IMR-90 (cell line): ENCODE data around the gene HS6ST3. TPM values are rescaled to one million over a fixed set of nuclear protein-coding genes. Genes with fewer than 3 reads are reported as not detected.

Experiments used
- ATAC-seq: fragments of 200-7000 bp; cut with Tn5 transposase; 2 replicates; pipeline ENCODE4 v1.9.1; 2020; ENCODE audit warnings: low read depth, mild to moderate bottlenecking, moderate library complexity
- BruUV-seq: library from RNA; stranded (reverse); fragments of 400-500 nt; replicated peaks from 2 replicates; lab custom pipeline; 2021; lab: Mats Ljungman, UMichigan
- CTCF ChIA-PET: fragments of 300-600 bp; formaldehyde crosslinking; extraction: SDS; loops from one replicate; lab custom pipeline; 2021; ENCODE audit warnings: antibody characterized with exemption; lab: Yijun Ruan, JAX
- POLR2A ChIA-PET: fragments of 300-600 bp; sonication (Branson Sonifier 250); formaldehyde crosslinking; loops from one replicate; lab custom pipeline; 2022; ENCODE audit warnings: antibody characterized with exemption; ENCODE audit not compliant: unreplicated experiment; lab: Charles Lee
- DNase-seq: peaks from one replicate; pipeline ENCODE4 v3.0.0; 2013
- H2AFZ ChIP-seq: replicated peaks from 2 replicates; pipeline ENCODE3; 2013; ENCODE audit warnings: low read length, mild to moderate bottlenecking; ENCODE audit not compliant: poor library complexity
- H2AK5ac ChIP-seq: 2 replicates; pipeline ENCODE4 v1.6.1; 2013; ENCODE audit warnings: low read depth, low read length, inconsistent platforms
- H2AK9ac ChIP-seq: replicated peaks from 2 replicates; pipeline ENCODE3; 2013; ENCODE audit warnings: mild to moderate bottlenecking, low read depth, low read length, moderate library complexity; ENCODE audit not compliant: poor library complexity
- H2BK120ac ChIP-seq: 2 replicates; pipeline ENCODE4 v1.6.1; 2013; ENCODE audit warnings: low read depth, low read length, inconsistent platforms
- H2BK15ac ChIP-seq: 3 replicates; pipeline ENCODE4 v1.6.1; 2013; ENCODE audit warnings: low read depth, low read length, inconsistent platforms
- H2BK20ac ChIP-seq: 2 replicates; pipeline ENCODE4 v1.6.1; 2013; ENCODE audit warnings: low read depth, mild to moderate bottlenecking, inconsistent platforms, low read length, moderate library complexity
- H2BK5ac ChIP-seq: 2 replicates; pipeline ENCODE4 v1.6.1; 2013; ENCODE audit warnings: mild to moderate bottlenecking, low read depth, low read length, inconsistent platforms; ENCODE audit not compliant: poor library complexity, severe bottlenecking
- H3K14ac ChIP-seq: replicated peaks from 2 replicates; pipeline ENCODE4 v1.6.1; 2013; ENCODE audit warnings: low read depth, low read length, inconsistent platforms
- H3K18ac ChIP-seq: 2 replicates; pipeline ENCODE4 v1.6.1; 2013; ENCODE audit warnings: low read depth, low read length, control low read depth
- H3K23ac ChIP-seq: 2 replicates; pipeline ENCODE4 v1.6.1; 2013; ENCODE audit warnings: low read depth, low read length, inconsistent platforms
- H3K27ac ChIP-seq: 2 replicates; pipeline ENCODE4 v1.5.1; 2013; ENCODE audit warnings: mild to moderate bottlenecking, control low read depth, low read length; ENCODE audit not compliant: insufficient read depth
- H3K27me3 ChIP-seq: 2 replicates; pipeline ENCODE4 v1.6.1; 2013; ENCODE audit warnings: low read length; ENCODE audit not compliant: control insufficient read depth, insufficient read depth
- H3K36me3 ChIP-seq: 2 replicates; pipeline ENCODE4 v1.6.1; 2013; ENCODE audit warnings: low read length, mixed read lengths; ENCODE audit not compliant: control insufficient read depth, insufficient read depth
- H3K4ac ChIP-seq: 2 replicates; pipeline ENCODE4 v1.6.1; 2013; ENCODE audit warnings: low read depth, low read length, inconsistent platforms
- H3K4me1 ChIP-seq: 2 replicates; pipeline ENCODE4 v1.6.1; 2013; ENCODE audit warnings: low read length, mixed read lengths; ENCODE audit not compliant: control insufficient read depth, insufficient read depth
- H3K4me2 ChIP-seq: 2 replicates; pipeline ENCODE4 v1.6.1; 2013; ENCODE audit warnings: low read depth, mild to moderate bottlenecking, control low read depth, low read length, moderate library complexity
- H3K4me3 ChIP-seq: 2 replicates; pipeline ENCODE4 v1.5.1; 2013; ENCODE audit warnings: low read depth, mild to moderate bottlenecking, control low read depth, low read length, moderate library complexity; ENCODE audit not compliant: insufficient read depth
- H3K56ac ChIP-seq: 2 replicates; pipeline ENCODE4 v1.6.1; 2013; ENCODE audit warnings: low read length, inconsistent platforms; ENCODE audit not compliant: insufficient read depth; ENCODE audit errors: extremely low read depth
- H3K79me1 ChIP-seq, 2 experiments: 2 replicates each; pipeline ENCODE4 v1.6.1; 2013; ENCODE audit warnings: low read length in 2 of 2, inconsistent platforms in 1 of 2, low read depth in 1 of 2
- H3K9ac ChIP-seq: 2 replicates; pipeline ENCODE4 v1.6.1; 2013; ENCODE audit warnings: low read depth, low read length, control low read depth
- H3K9me1 ChIP-seq: 2 replicates; pipeline ENCODE4 v1.6.1; 2013; ENCODE audit warnings: low read length, inconsistent platforms; ENCODE audit not compliant: insufficient read depth
- H3K9me3 ChIP-seq: 2 replicates; pipeline ENCODE4 v1.6.1; 2013; ENCODE audit warnings: low read length; ENCODE audit not compliant: control insufficient read depth, insufficient read depth
- H4K20me1 ChIP-seq: 2 replicates; pipeline ENCODE4 v1.6.1; 2013; ENCODE audit warnings: low read length, inconsistent platforms; ENCODE audit not compliant: insufficient read depth
- H4K5ac ChIP-seq: 2 replicates; pipeline ENCODE4 v1.6.1; 2013; ENCODE audit warnings: mild to moderate bottlenecking, low read depth, low read length, control low read depth
- H4K8ac ChIP-seq, 2 experiments: 2 replicates each; pipeline ENCODE4 v1.6.1; 2013; ENCODE audit warnings: low read depth in 2 of 2, low read length in 2 of 2, control low read depth in 1 of 2, inconsistent platforms in 1 of 2
- H4K91ac ChIP-seq: 2 replicates; pipeline ENCODE4 v1.6.1; 2013; ENCODE audit warnings: low read depth, low read length, inconsistent platforms; ENCODE audit not compliant: insufficient read depth
- FOS ChIP-seq: fragments of 150-350 bp; IDR thresholded peaks from 2 replicates; pipeline ENCODE4 v1.6.1; 2016; ENCODE audit warnings: low read depth, low read length
- MAFK ChIP-seq: IDR thresholded peaks from 2 replicates; pipeline ENCODE4 v1.6.1; 2012; ENCODE audit warnings: low read depth, low read length, improper control_type of control experiment
- MAZ ChIP-seq: IDR thresholded peaks from 2 replicates; pipeline ENCODE4 v1.6.1; 2012; ENCODE audit warnings: low read depth, mild to moderate bottlenecking, low read length, improper control_type of control experiment, moderate library complexity, borderline replicate concordance
- MXI1 ChIP-seq: IDR thresholded peaks from 2 replicates; pipeline ENCODE4 v1.6.1; 2012; ENCODE audit warnings: low read depth, mild to moderate bottlenecking, low read length, moderate library complexity, borderline replicate concordance
- NFE2L2 ChIP-seq: fragments of 150-350 bp; IDR thresholded peaks from 2 replicates; pipeline ENCODE4 v1.6.1; 2016; ENCODE audit warnings: low read depth, mild to moderate bottlenecking, low read length
- POLR2A ChIP-seq: IDR thresholded peaks from 2 replicates; pipeline ENCODE4 v1.6.1; 2012; ENCODE audit warnings: mild to moderate bottlenecking, low read depth, low read length
- RAD21 ChIP-seq: IDR thresholded peaks from 2 replicates; pipeline ENCODE4 v1.6.1; 2012; ENCODE audit warnings: low read length, improper control_type of control experiment
- USF2 ChIP-seq: fragments of 150-350 bp; IDR thresholded peaks from 2 replicates; pipeline ENCODE4 v1.6.1; 2017; ENCODE audit warnings: mild to moderate bottlenecking, antibody characterized with exemption, low read length, low read depth
- WGBS, 2 experiments: methylation state at CpG; one replicate each; pipeline versions ENCODE4 v1.1.5 to v1.1.7; 2013; ENCODE audit warnings: missing lambda C conversion rate in 2 of 2; ENCODE audit not compliant: insufficient read length in 1 of 2; ENCODE audit errors: extremely low coverage in 2 of 2; 5-methylcytosine and 5-hydroxymethylcytosine counted together
- dilution Hi-C: fragments of 300-500 bp; cut with HindIII; formaldehyde crosslinking; loops from one replicate; pipeline ENCODE4 v1.14.3; 2018; ENCODE audit warnings: low sequenced_read_pairs; ENCODE audit not compliant: unreplicated experiment
- in situ Hi-C: fragments of 300-500 bp; cut with MboI; formaldehyde crosslinking; loops from 3 replicates; pipeline ENCODE4 v1.14.3; 2019; ENCODE audit warnings: low sequenced_read_pairs, inconsistent platforms, mixed read lengths
- intact Hi-C: fragments of 100-400 bp; cut with micrococcal nuclease; formaldehyde crosslinking; loops from 2 replicates; pipeline ENCODE4 v1.10.0; 2022
- polyA plus RNA-seq, 3 experiments: library from polyadenylated mRNA; depleted of rRNA; stranded (reverse); fragments of >200 nt; gene quantifications; 2 replicates each; pipeline ENCODE4 v1.2.3, GENCODE V29; 2012; ENCODE audit warnings: low replicate concordance in 1 of 3
- total RNA-seq: library from RNA; depleted of rRNA; stranded (reverse); fragments of >200 nt; gene quantifications from 2 replicates; pipeline ENCODE4 v1.2.3, GENCODE V29; 2012
- TF ChIP-seq, protein P1 (sequence below): conservative IDR thresholded peaks from 2 replicates; pipeline ENCODE4 v1.5.1; 2012; ENCODE audit warnings: mild to moderate bottlenecking, low read depth, low read length, improper control_type of control experiment

The HS6ST3 gene
- total and polyA plus RNA-seq, 2 of the 4 experiments (the other 2 are of a cell fraction) = not detected

DNA sequence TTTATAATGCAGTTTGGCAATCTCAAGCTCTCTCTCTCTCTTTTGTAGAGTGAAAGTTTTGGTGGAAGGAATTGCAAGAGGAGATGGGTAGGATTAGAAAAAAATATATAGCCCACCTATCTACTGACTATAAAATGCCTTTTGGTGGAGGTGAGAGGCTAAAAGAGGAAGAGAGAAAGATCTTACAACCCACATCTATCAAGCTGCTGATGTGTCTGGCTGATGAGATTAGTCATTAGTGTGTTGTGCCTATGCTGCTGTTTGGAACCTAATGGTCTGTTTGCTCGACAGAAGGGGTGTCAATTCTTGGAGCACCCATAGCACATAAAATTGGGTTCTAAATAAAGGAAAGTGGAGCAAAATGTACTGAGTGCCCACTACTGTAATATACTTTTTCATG is 411.0 kb downstream of the HS6ST3 start:
- no CpG with 5 or more reads among the region's 1 CpG for WGBS, 2 experiments
- Histone ChIP-seq H4K8ac (no peak overlapping the region), H3K18ac (no peak overlapping the region), H2BK120ac (no peak overlapping the region), H4K91ac (no peak overlapping the region), H3K36me3 (no peaks in the 10 kb centered on the region), H3K4me2 (no peak overlapping the region), H3K4ac (no peak overlapping the region), H4K20me1 (no peaks in the 10 kb centered on the region), H2BK15ac (no peak overlapping the region), H2AK5ac (no peak overlapping the region), H3K27me3 (no peaks in the 10 kb centered on the region), H3K9me3 (peaks cover 10% of the 10 kb centered on the region; the same call in 1 of the 2 replicates), H3K14ac (no peak overlapping the region), H3K23ac (no peak overlapping the region), H3K9me1 (no peaks in the 10 kb centered on the region), H3K79me1 (no peaks in the 10 kb centered on the region), H3K27ac (no peak overlapping the region), H2AK9ac (no peak overlapping the region), H2AFZ (no peak overlapping the region), H4K5ac (no peak overlapping the region), H2BK5ac (no peak overlapping the region), H3K9ac (no peak overlapping the region), H3K56ac (no peak overlapping the region), H2BK20ac (no peak overlapping the region), H3K4me1 (no peaks in the 10 kb centered on the region), H3K4me3 (no peak overlapping the region)
- ChIA-PET CTCF (no interaction called here), POLR2A (no interaction called here)
- TF ChIP-seq POLR2A (no peak), MXI1 (no peak), NFE2L2 (no peak), FOS (no peak), RAD21 (no peak), MAZ (no peak), USF2 (no peak), MAFK (no peak)
- TF ChIP-seq, protein P1, sequence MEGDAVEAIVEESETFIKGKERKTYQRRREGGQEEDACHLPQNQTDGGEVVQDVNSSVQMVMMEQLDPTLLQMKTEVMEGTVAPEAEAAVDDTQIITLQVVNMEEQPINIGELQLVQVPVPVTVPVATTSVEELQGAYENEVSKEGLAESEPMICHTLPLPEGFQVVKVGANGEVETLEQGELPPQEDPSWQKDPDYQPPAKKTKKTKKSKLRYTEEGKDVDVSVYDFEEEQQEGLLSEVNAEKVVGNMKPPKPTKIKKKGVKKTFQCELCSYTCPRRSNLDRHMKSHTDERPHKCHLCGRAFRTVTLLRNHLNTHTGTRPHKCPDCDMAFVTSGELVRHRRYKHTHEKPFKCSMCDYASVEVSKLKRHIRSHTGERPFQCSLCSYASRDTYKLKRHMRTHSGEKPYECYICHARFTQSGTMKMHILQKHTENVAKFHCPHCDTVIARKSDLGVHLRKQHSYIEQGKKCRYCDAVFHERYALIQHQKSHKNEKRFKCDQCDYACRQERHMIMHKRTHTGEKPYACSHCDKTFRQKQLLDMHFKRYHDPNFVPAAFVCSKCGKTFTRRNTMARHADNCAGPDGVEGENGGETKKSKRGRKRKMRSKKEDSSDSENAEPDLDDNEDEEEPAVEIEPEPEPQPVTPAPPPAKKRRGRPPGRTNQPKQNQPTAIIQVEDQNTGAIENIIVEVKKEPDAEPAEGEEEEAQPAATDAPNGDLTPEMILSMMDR = no peak
- DNase-seq = no peak
- in situ Hi-C loops (no loop called here), dilution Hi-C loops (no loop called here), intact Hi-C loops (no loop called here)
- no TSS peak for BruUV-seq
- no peak for ATAC-seq
